BJ (cell line): ENCODE results near the gene LAMP1. TPM values are rescaled to one million over a fixed set of nuclear protein-coding genes. Genes with fewer than 3 reads are reported as not detected.

Source experiments
- CTCF ChIA-PET: fragments of 350-600 bp; formaldehyde crosslinking; extraction: SDS; loops from one replicate; lab custom pipeline; 2021; ENCODE audit warnings: antibody characterized with exemption, inconsistent platforms; lab: Yijun Ruan, JAX
- POLR2A ChIA-PET: fragments of 300-600 bp; sonication (Branson Sonifier 250); formaldehyde crosslinking; extraction: SDS; loops from one replicate; lab custom pipeline; 2021; ENCODE audit warnings: antibody characterized with exemption; lab: Charles Lee
- DNase-seq: peaks from one replicate; pipeline ENCODE4 v3.0.0-alpha.2; 2011; ENCODE audit warnings: low read depth
- H3K27me3 ChIP-seq: 2 replicates; pipeline ENCODE4 v1.6.0; 2011; ENCODE audit warnings: low read length; ENCODE audit not compliant: control insufficient read depth, insufficient read depth
- H3K36me3 ChIP-seq: 2 replicates; pipeline ENCODE4 v1.5.1; 2011; ENCODE audit warnings: low read length; ENCODE audit not compliant: control insufficient read depth, insufficient read depth
- H3K4me3 ChIP-seq: 2 replicates; pipeline ENCODE4 v1.5.1; 2011; ENCODE audit warnings: low read depth, mild to moderate bottlenecking, control low read depth, low read length
- polyA plus RNA-seq: library from polyadenylated mRNA; depleted of rRNA; stranded (reverse); fragments of >200 nt; gene quantifications from 2 replicates; pipeline ENCODE4 v1.2.3, GENCODE V29; 2011
- TF ChIP-seq, protein P1 (sequence below): IDR thresholded peaks from 2 replicates; pipeline ENCODE4 v1.5.1; 2011; ENCODE audit warnings: low read depth, mild to moderate bottlenecking, control low read depth, inconsistent platforms, low read length, moderate library complexity; ENCODE audit not compliant: insufficient read depth

Gene LAMP1
- polyA plus RNA-seq, 1 experiment = 274 TPM

DNA sequence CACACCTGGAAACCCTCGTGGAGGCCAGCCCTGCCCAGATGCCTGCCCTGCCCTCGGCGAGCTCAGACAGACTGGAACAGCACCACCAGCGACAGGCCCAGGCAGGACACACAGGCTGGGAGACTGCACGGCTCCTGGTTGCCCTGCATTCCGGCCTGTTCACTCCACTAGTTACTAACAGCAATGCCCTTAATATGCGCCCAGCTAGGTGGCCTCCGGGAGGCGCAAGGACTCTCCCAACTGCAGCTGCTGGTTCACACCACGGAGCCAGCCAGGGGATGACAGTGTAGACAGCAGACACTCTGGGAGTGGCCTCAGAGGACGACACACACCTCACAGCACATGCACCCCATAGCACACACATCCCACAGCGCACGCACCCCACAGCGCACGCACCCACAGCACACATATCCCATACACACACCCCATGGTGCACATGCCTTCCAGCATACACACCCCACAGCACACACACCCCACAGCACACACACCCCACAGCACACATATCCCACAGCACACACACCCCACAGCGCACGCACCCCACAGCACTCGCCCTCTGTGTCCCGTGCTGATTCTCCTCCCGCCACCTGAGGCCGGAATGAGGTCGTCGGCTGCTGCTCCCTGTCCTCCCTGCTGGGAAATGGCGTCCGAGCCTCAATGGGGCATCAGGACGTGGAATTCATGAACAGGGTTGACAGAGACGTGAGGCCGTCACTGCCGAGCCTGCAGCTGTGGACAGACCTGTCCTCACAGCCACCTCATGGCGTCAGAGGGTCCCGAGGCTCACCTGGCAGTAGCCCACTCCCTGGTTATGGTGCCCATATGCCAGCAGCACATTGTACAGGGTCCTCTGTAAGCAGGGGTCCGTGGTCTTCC lies 53.3 kb downstream of the LAMP1 start:
- DNase-seq = no peak
- POLR2A ChIA-PET = no interaction called here
- TF ChIP-seq, protein P1, sequence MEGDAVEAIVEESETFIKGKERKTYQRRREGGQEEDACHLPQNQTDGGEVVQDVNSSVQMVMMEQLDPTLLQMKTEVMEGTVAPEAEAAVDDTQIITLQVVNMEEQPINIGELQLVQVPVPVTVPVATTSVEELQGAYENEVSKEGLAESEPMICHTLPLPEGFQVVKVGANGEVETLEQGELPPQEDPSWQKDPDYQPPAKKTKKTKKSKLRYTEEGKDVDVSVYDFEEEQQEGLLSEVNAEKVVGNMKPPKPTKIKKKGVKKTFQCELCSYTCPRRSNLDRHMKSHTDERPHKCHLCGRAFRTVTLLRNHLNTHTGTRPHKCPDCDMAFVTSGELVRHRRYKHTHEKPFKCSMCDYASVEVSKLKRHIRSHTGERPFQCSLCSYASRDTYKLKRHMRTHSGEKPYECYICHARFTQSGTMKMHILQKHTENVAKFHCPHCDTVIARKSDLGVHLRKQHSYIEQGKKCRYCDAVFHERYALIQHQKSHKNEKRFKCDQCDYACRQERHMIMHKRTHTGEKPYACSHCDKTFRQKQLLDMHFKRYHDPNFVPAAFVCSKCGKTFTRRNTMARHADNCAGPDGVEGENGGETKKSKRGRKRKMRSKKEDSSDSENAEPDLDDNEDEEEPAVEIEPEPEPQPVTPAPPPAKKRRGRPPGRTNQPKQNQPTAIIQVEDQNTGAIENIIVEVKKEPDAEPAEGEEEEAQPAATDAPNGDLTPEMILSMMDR = no peak
- Histone ChIP-seq H3K4me3 (no peak overlapping the region), H3K27me3 (no peaks in the 10 kb centered on the region), H3K36me3 (peaks cover 1% of the 10 kb centered on the region; the same call in 1 of the 2 replicates)
- CTCF ChIA-PET = no interaction called here

DNA sequence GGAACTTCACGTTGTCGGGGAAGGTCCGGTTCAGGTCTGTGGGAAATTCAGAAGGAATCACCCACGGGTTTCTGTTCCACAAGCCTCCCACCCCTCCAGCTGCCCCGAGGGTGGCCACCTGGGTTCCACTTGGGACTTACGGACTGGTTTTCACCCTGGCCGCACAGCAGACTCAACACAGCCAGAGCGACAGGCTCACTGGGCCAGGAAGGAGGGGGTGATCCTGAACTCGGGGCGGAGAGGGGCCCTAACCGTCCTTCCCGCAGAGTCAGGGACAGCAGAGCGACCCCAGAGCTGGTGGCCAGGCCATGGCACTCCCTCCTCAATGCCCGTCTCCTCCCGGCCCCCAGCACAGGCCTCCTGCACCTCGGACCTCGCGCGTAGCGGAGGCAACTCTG lies 53.9 kb downstream of the LAMP1 start:
- H3K36me3 ChIP-seq = peaks cover 1% of the 10 kb centered on the region; the same call in 1 of the 2 replicates
- DNase-seq = no peak
- CTCF ChIA-PET = no interaction called here
- no peaks in the 10 kb centered on the region for H3K27me3 ChIP-seq
- no peak overlapping the region for H3K4me3 ChIP-seq
- POLR2A ChIA-PET = no interaction called here
- TF ChIP-seq, protein P1 = no peak

GRCh38 chr13:113351514-113352026 lies 54.5 kb downstream of the LAMP1 start:
- no peak for DNase-seq
- TF ChIP-seq, protein P1 = no peak
- CTCF ChIA-PET = no interaction called here
- Histone ChIP-seq H3K4me3 (no peak overlapping the region), H3K27me3 (no peaks in the 10 kb centered on the region), H3K36me3 (peaks cover 1% of the 10 kb centered on the region; the same call in 1 of the 2 replicates)
- POLR2A ChIA-PET = no interaction called here

DNA sequence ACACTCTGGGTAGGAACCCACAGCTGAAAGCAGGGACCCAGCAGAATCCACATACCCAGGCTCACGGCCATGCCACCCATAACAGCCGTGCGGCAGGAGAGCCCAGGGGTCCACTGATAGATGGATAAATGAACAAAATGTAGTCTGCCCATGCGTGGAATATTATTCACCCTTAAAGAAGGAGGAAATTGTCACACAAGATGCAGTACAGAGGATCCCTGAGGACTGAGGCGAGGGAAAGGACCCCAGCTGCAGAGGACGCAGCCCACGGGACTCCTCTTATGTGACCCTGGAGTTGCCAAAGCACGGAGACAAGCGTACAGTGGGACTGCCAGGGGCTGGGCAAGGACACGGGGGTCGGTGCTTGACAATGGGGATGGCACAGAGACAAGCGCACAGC lies 56.2 kb downstream of the LAMP1 start:
- ChIA-PET POLR2A (no interaction called here), CTCF (interaction anchor here (0.6 kb wide), 1 partner anchor 31 kb away, joined by 3 read pairs; no protein-coding TSS in a partner anchor)
- no peaks in the 10 kb centered on the region for H3K27me3 ChIP-seq

More for the DNA sequence above, 56.2 kb downstream of the LAMP1 start:
- TF ChIP-seq, protein P1 = no peak
- DNase-seq = no peak
- no peak overlapping the region for H3K4me3 ChIP-seq
- H3K36me3 ChIP-seq = peaks cover 1% of the 10 kb centered on the region; the same call in 1 of the 2 replicates
